Activated CD4-positive, alpha-beta T cell treated with anti-CD3 and anti-CD28 coated beads for 36 hours (primary cell): ENCODE results near the gene HPS5. TPM values are rescaled to one million over a fixed set of nuclear protein-coding genes. Genes with fewer than 3 reads are reported as not detected.
"Not testable (repeated sequence)": the region's sequence is repeated elsewhere in the genome, so short reads cannot be mapped to it uniquely, and the experiment has no call there.

Experiments used
- ATAC-seq: fragments of 200-7000 bp; cut with Tn5 transposase; one replicate; pipeline ENCODE4 v1.10.0; 2021; ENCODE audit warnings: mild to moderate bottlenecking, moderate library complexity
- CTCF ChIA-PET: fragments of 350-600 bp; sonication (Branson Sonifier 250); formaldehyde crosslinking; loops from one replicate; lab custom pipeline; 2021; ENCODE audit warnings: antibody characterized with exemption; lab: Charles Lee
- POLR2A ChIA-PET: fragments of 350-600 bp; sonication (Branson Sonifier 250); formaldehyde crosslinking; loops from one replicate; lab custom pipeline; 2021; ENCODE audit warnings: antibody characterized with exemption, inconsistent platforms; lab: Charles Lee
- DNase-seq: peaks from one replicate; pipeline ENCODE4 v3.0.0-alpha.2; 2020
- H3K27ac Mint-ChIP-seq: one replicate; pipeline ENCODE4 v1.8.0; 2021; ENCODE audit warnings: mixed read lengths
- H3K27me3 Mint-ChIP-seq: one replicate; pipeline ENCODE4 v1.8.0; 2021; ENCODE audit warnings: mixed read lengths
- H3K36me3 Mint-ChIP-seq: one replicate; pipeline ENCODE4 v1.8.0; 2021; ENCODE audit warnings: low read depth, mixed read lengths
- H3K4me1 Mint-ChIP-seq: one replicate; pipeline ENCODE4 v1.8.0; 2021; ENCODE audit warnings: mixed read lengths
- H3K4me3 Mint-ChIP-seq: one replicate; pipeline ENCODE4 v1.8.0; 2021; ENCODE audit warnings: mild to moderate bottlenecking, moderate library complexity, mixed read lengths
- H3K9me3 Mint-ChIP-seq: one replicate; pipeline ENCODE4 v1.8.0; 2021; ENCODE audit warnings: low read depth, mixed read lengths
- intact Hi-C, 2 experiments: fragments of 100-400 bp; cut with DNase I in 1 of 2; cut with micrococcal nuclease in 1 of 2; formaldehyde crosslinking; loops; one replicate each; pipeline versions ENCODE4 v1.14.2 to v1.15.1; 2022 to 2024; cut with DNase I, micrococcal nuclease
- total RNA-seq, 2 experiments: library from RNA; stranded (reverse); gene quantifications; one replicate each; pipeline ENCODE4 v1.2.3, GENCODE V29; 2021

HPS5 gene
- total RNA-seq, 2 experiments from 2014 or later, result 14.3 to 16.1 TPM

DNA sequence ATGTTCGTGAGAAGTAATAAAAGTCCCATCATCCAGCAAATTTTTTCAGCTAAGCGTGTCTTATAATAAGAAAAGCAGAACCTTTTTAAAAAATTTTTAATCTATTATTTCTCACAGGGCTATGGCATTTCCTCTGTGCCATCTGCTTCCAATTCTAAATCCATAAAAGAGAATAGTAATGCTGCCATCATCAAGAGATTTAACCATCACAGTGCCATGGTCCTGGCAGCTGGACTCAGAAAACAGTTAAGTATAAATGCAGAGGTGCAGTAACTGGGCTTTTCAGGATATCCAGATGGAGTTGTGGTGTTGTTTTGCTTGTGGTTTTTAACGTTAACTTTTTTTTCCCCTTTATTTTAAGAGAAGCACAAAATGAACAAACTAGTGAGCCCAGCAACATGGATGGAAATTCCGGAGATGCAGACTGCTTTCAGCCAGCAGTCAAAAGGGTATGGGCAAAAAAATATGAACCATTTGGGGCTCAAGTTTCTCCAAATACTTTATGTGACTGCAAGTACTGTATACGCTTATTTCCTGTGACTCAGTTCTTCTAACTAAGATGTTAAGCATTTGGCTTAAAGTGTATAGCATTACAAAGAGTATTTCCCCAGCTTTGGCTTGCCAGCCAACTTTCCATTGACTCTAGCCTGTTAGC lies 25.7 kb upstream of the HPS5 start:
- Mint-ChIP-seq H3K27ac (peak overlapping the region; percentile 74), H3K9me3 (no peaks in the 10 kb centered on the region), H3K4me1 (peaks cover 18% of the 10 kb centered on the region), H3K27me3 (no peaks in the 10 kb centered on the region), H3K4me3 (no peak overlapping the region), H3K36me3 (peaks cover 49% of the 10 kb centered on the region)
- intact Hi-C loops, result no loop called here
- ATAC-seq (peak; percentile 81), DNase-seq (no peak)
- POLR2A ChIA-PET, result no interaction called here
- CTCF ChIA-PET, result interaction anchor here (0.6 to 1.7 kb wide), 4 partner anchors 11 to 361 kb away, joined by 3 to 4 read pairs (median 3); no protein-coding TSS in a partner anchor

DNA sequence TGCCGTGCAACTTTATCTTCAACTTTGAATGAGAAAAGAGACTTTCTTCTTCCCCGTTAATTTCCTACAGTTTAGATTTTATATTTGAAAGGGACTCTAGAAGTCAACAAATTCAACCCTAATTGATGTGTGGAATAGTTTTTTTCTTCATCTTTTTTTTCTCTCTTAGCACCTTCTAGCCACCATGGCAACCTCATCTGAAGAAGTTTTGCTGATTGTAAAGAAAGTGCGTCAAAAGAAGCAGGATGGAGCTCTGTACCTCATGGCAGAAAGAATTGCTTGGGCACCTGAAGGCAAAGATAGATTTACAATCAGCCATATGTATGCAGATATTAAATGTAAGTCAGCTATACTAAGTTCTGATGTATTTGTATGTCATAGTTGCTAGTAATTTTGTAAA lies 11.0 kb upstream of the HPS5 start:
- no peak for ATAC-seq
- H3K4me1 Mint-ChIP-seq, result peaks cover 44% of the 10 kb centered on the region
- no peaks in the 10 kb centered on the region for H3K9me3 Mint-ChIP-seq
- ChIA-PET POLR2A (interaction anchor here (0.7 to 1.3 kb wide), 2 partner anchors 11 to 52 kb away, joined by 3 to 5 read pairs; partner anchors contain the start of genes GTF2H1 and HPS5), CTCF (interaction anchor here (0.7 to 1.2 kb wide), 2 partner anchors 17 to 777 kb away, joined by 3 read pairs; no protein-coding TSS in a partner anchor)
- intact Hi-C loops, result no loop called here
- H3K27ac Mint-ChIP-seq, result peak overlapping the region; percentile 28
- DNase-seq, result no peak
- no peaks in the 10 kb centered on the region for H3K27me3 Mint-ChIP-seq
- no peak overlapping the region for H3K4me3 Mint-ChIP-seq
- H3K36me3 Mint-ChIP-seq, result peaks cover 53% of the 10 kb centered on the region

DNA sequence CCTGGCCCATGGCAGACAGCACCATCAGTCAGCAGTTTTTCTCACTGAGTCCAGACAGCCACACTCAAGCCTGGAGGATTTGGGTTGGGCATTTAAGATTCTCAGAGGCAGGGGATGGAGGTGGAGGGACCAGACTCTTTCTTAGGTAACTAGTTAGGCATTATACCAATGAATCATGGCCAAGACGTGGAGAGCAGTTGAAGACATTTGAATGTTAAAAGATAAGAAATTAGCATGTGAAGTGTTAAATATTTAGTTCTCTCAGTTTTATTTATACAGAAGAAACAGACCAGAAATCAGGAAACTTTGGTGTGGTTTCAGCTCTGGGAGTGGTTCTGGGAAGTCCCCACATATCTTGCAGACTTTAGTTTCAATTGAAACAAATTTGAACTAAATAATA lies 10.4 kb upstream of the HPS5 start:
- Mint-ChIP-seq H3K4me3 (peak overlapping the region; percentile 9), H3K27ac (peak overlapping the region; percentile 80), H3K27me3 (no peaks in the 10 kb centered on the region), H3K4me1 (peaks cover 45% of the 10 kb centered on the region), H3K9me3 (no peaks in the 10 kb centered on the region), H3K36me3 (peaks cover 52% of the 10 kb centered on the region)
- ChIA-PET POLR2A (interaction anchor here (1.3 kb wide), 1 partner anchor 10 kb away, joined by 3 read pairs; the partner anchor contains the start of genes GTF2H1 and HPS5), CTCF (interaction anchor here (0.6 to 1.2 kb wide), 2 partner anchors 16 to 217 kb away, joined by 3 read pairs; no protein-coding TSS in a partner anchor)
- DNase-seq (no peak), ATAC-seq (peak; percentile 25)
- intact Hi-C loops, result no loop called here

DNA sequence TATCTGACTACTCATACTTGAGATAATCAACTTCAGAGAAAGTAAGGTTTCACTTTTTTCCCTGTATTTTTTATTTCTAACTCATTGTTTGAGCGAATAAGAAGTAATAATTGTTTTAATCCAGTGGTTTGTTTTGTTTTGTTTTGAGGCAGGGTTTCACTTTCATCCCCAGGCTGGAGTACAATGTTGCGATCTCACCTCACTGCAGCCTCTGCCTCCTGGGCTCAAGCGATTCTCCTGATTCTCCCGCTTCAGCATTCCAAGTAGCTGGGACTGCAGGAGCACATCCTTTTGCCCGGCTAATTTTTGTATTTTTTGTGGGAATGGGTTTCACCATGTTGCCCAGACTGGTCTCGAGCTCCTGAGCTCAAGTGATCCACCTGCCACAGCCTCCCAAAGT lies 9.0 kb upstream of the HPS5 start:
- ChIA-PET CTCF (interaction anchor here (0.8 kb wide), 1 partner anchor 10 kb away, joined by 4 read pairs; no protein-coding TSS in a partner anchor), POLR2A (no interaction called here)
- intact Hi-C loops, result no loop called here
- H3K9me3 Mint-ChIP-seq, result no peaks in the 10 kb centered on the region
- DNase-seq, result no peak
- H3K27ac Mint-ChIP-seq, result no peak overlapping the region
- H3K27me3 Mint-ChIP-seq, result no peaks in the 10 kb centered on the region
- no peak for ATAC-seq
- no peak overlapping the region for H3K4me3 Mint-ChIP-seq
- H3K36me3 Mint-ChIP-seq, result peaks cover 54% of the 10 kb centered on the region
- H3K4me1 Mint-ChIP-seq, result peaks cover 50% of the 10 kb centered on the region

DNA sequence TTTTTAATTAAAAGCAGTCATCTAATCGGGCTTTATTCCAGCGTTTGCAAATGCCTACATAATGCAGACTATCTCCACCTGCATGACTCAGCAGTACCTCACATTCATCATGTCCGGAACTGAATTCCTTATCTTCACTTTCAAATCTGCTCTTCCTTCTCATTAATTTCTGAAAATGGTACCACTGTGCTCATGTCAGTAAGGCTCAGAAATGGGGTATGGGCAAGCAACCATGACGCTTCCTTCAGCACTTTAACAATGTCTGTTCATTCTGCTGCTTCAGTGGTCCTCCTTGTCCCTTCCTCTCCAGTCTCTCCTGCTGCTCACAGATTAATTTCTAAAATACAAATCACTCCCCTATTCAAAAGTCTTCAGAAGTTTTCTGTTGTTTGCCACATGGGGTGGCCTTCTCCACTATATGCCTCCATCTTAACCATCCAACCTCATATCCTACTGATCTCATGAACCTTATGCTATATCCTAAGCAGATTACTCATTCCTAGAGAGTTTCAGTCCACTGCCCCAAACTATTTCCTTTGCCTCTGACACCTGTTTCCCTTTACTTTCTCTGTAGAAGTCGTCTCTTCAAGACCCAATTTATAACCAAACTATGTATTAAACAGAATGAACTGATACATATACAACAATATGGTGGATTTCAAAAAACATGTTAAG lies 7.4 kb upstream of the HPS5 start:
- Mint-ChIP-seq H3K27me3 (no peaks in the 10 kb centered on the region), H3K4me1 (peaks cover 60% of the 10 kb centered on the region), H3K9me3 (no peaks in the 10 kb centered on the region), H3K36me3 (peaks cover 56% of the 10 kb centered on the region), H3K27ac (peak overlapping the region; percentile 52), H3K4me3 (peak overlapping the region; percentile 0)
- ATAC-seq, result peak; percentile 75
- ChIA-PET POLR2A (no interaction called here), CTCF (interaction anchor here (1.0 kb wide), 1 partner anchor 44 kb away, joined by 3 read pairs; no protein-coding TSS in a partner anchor)
- no peak for DNase-seq
- intact Hi-C loops, result loop anchor here in 1 of 2 experiments (10.0 kb wide), 1 partner anchor 785 kb away; the partner anchor contains the start of gene ZDHHC13

DNA sequence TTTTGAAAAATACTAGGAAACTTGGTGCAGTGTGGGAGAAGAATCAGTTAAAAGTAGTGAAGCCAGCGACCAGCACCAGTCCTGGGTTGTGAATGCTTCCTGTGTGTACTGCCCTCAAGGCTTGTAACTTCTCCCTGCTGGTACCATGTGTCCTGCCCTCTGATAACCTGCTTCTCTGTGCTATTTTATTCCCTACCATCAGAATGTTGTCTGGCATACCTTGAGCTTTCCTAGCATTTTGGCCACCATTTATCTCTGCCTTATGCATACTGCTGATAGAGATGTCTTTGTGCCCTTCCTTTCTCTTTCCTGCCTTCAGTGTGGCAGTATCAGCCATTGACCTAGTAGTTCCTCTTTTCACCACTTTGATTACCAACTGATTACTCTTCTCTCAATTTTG lies 2.4 kb upstream of the HPS5 start:
- no peaks in the 10 kb centered on the region for H3K9me3 Mint-ChIP-seq
- no peak for ATAC-seq
- peaks cover 30% of the 10 kb centered on the region for H3K36me3 Mint-ChIP-seq
- CTCF ChIA-PET, result no interaction called here
- H3K27ac Mint-ChIP-seq, result peak overlapping the region; percentile 100
- POLR2A ChIA-PET, result no interaction called here
- peaks cover 57% of the 10 kb centered on the region for H3K4me1 Mint-ChIP-seq
- no peak for DNase-seq
- intact Hi-C loops, result loop anchor here (5.0 to 10.0 kb wide), 4 partner anchors 217 to 1587 kb away; partner anchors contain the start of genes C11orf58 (in 1 of the 2), RPS13 (in 1 of the 2), SAAL1 (in 1 of the 2) and ZDHHC13 (in 1 of the 2)
- H3K4me3 Mint-ChIP-seq, result peak overlapping the region; percentile 92
- H3K27me3 Mint-ChIP-seq, result no peaks in the 10 kb centered on the region

DNA sequence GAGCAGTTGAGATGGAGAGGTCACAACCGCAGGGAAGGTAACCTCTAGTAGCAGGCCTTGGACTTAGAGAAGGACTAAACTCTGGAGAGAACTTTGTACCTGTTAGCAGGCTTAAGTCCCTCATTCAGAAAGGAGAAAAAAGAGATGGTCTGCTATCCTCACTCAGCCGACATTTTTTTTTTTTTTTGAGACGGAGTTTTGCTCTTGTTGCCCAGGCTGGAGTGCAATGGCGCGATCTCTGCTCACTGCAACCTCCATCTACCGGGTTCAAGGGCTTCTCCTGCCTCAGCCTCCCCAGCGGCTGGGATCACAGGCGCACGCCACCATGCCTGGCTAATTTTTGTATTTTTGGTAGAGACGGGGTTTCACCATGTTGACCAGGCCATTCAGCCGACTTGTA lies 1.9 kb upstream of the HPS5 start:
- POLR2A ChIA-PET, DNase-seq, ATAC-seq, CTCF ChIA-PET, H3K9me3 Mint-ChIP-seq, H3K27me3 Mint-ChIP-seq: not testable (repeated sequence)
- H3K4me1 Mint-ChIP-seq, result peaks cover 57% of the 10 kb centered on the region
- H3K27ac Mint-ChIP-seq, result peak overlapping the region; percentile 100
- intact Hi-C loops, result loop anchor here (2.0 to 10.0 kb wide), 9 partner anchors 79 to 1587 kb away; partner anchors contain the start of genes C11orf58 (in 1 of the 2), E2F8 (in 1 of the 2), RPS13 (in 1 of the 2) and SAAL1 (in 1 of the 2)
- H3K36me3 Mint-ChIP-seq, result peaks cover 29% of the 10 kb centered on the region
- H3K4me3 Mint-ChIP-seq, result peak overlapping the region; percentile 92

DNA sequence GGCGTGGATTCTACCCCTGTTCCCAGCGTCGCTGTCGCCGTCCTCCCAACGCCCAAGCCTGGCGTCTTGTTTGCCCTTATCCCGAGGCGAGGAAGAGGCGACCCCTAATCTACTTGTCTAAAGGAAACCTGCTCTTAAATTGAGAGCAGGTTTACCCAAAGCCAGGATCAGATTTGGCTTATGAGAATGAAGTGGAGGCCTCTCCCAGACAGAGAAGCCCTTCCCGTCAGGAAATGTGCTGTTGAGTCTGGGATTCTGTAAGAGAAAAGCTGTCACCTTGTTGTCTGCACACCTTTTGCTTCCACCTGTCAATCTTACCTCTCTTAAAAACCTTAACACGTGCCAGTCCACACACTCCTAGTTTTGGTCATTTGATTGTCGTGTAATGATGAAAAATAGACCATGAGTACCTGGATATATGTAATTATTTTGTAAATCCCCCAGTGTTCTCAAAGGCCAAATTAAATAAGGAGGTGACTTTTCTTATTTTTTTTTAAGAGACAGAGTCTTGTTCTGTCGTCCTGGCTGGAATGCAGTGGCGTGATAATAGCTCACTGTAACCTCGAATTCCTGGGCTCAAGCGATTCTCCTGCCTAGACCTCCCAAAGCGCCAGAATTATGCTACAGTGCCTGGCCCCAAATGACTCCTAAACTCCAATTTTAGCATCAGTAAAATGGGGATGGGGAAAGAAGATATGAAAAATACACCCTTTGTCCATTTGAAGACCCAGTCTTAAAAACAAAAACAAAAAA lies 1.1 kb upstream of the HPS5 start:
- intact Hi-C loops, result loop anchor here (1.0 to 10.0 kb wide), 17 partner anchors 60 to 1586 kb away; partner anchors contain the start of genes SAAL1 (in 2 of the 2), SPTY2D1 (in 2 of the 2), TSG101 (in 2 of the 2) and C11orf58 (in 1 of the 2)
- Mint-ChIP-seq H3K4me1 (peaks cover 59% of the 10 kb centered on the region), H3K27ac (peak overlapping the region; percentile 100), H3K27me3 (no peaks in the 10 kb centered on the region), H3K4me3 (peak overlapping the region; percentile 92), H3K9me3 (no peaks in the 10 kb centered on the region), H3K36me3 (peaks cover 25% of the 10 kb centered on the region)
- ChIA-PET CTCF (interaction anchor here (2.0 to 3.5 kb wide), 3 partner anchors 61 to 79 kb away, joined by 6 to 23 read pairs (median 19); no protein-coding TSS in a partner anchor), POLR2A (interaction anchor here (0.8 to 2.7 kb wide), 3 partner anchors 60 to 883 kb away, joined by 4 to 31 read pairs (median 5); partner anchors contain the start of gene LDHA)
- no peak for ATAC-seq
- DNase-seq, result no peak

DNA sequence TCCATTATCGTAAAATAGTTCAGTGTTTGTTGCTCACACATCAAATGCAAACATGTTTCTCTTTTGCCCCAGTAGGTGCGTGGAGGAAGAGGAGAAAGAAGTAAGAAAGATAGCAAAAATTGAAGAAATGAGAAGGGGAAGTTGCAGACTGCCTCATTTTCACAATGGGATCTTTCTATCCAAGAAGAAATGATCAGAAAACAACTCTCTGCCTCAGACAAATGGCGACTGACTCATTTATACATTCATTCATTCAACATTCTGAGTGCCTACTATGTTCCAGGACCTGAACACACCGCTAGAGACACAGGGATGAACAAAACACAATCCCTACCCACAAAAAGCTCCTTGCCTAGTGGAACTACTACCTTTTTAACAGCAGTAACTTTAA lies 367 bp downstream of the HPS5 start:
- POLR2A ChIA-PET, result interaction anchor here (0.7 to 2.7 kb wide), 8 partner anchors 11 to 312 kb away, joined by 3 to 31 read pairs (median 4); partner anchors contain the start of genes LDHA and TSG101
- no peaks in the 10 kb centered on the region for H3K27me3 Mint-ChIP-seq
- H3K4me1 Mint-ChIP-seq, result peaks cover 57% of the 10 kb centered on the region
- ATAC-seq (peak; percentile 23), DNase-seq (no peak)
- intact Hi-C loops, result loop anchor here (5.0 to 10.0 kb wide), 4 partner anchors 214 to 1584 kb away; partner anchors contain the start of genes C11orf58 (in 1 of the 2), RPS13 (in 1 of the 2), SAAL1 (in 1 of the 2) and ZDHHC13 (in 1 of the 2)
- H3K27ac Mint-ChIP-seq, result peak overlapping the region; percentile 100
- CTCF ChIA-PET, result interaction anchor here (0.7 to 3.5 kb wide), 10 partner anchors 12 to 407 kb away, joined by 3 to 23 read pairs (median 4); no protein-coding TSS in a partner anchor
- H3K4me3 Mint-ChIP-seq, result peak overlapping the region; percentile 92
- no peaks in the 10 kb centered on the region for H3K9me3 Mint-ChIP-seq
- peaks cover 27% of the 10 kb centered on the region for H3K36me3 Mint-ChIP-seq

DNA sequence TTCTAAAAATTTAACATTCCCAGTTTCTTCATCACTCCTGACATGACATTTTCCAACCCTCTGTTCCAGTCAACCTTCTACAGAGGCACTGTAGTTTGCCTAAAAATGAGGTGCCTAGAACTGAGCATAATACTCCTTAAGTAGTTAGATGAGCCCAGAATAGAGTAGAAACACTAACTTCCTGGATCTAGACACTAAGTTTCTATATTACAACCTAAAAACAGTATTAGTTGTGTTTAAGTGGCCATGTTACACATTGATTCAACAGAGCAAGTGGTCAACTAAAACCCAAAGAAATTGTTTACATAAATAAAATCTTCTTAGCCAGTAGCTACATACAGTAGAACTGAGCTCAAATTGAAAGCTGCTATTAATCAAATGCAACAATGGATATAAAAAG lies 1.3 kb downstream of the HPS5 start:
- CTCF ChIA-PET, result interaction anchor here (1.1 to 3.5 kb wide), 7 partner anchors 11 to 206 kb away, joined by 3 to 23 read pairs (median 5); partner anchors contain the start of gene TSG101

More for the DNA sequence above, 1.3 kb downstream of the HPS5 start:
- H3K36me3 Mint-ChIP-seq, result peaks cover 26% of the 10 kb centered on the region
- intact Hi-C loops, result loop anchor here (5.0 to 10.0 kb wide), 4 partner anchors 213 to 1583 kb away; partner anchors contain the start of genes C11orf58 (in 1 of the 2), RPS13 (in 1 of the 2), SAAL1 (in 1 of the 2) and ZDHHC13 (in 1 of the 2)
- peaks cover 55% of the 10 kb centered on the region for H3K4me1 Mint-ChIP-seq
- POLR2A ChIA-PET, result interaction anchor here (2.7 kb wide), 1 partner anchor 75 kb away, joined by 31 read pairs; the partner anchor contains the start of gene LDHA
- DNase-seq (no peak), ATAC-seq (no peak)
- peak overlapping the region; percentile 92 for H3K4me3 Mint-ChIP-seq
- H3K27ac Mint-ChIP-seq, result peak overlapping the region; percentile 83
- no peaks in the 10 kb centered on the region for H3K27me3 Mint-ChIP-seq
- H3K9me3 Mint-ChIP-seq, result no peaks in the 10 kb centered on the region
